Measurements from ENCODE around the gene TDRKH.

Gene TDRKH

GRCh38 chr1:151798571-151798970 lies 8.3 kb upstream of the TDRKH start:
- H2BK15ac ChIP-seq (ENCODE audit: low read length): no peak overlapping the region
- no peak overlapping the region for H2BK120ac ChIP-seq (ENCODE audit: low read depth, low read length)
- no peak overlapping the region for H4K8ac ChIP-seq (ENCODE audit: low read depth, low read length)
- H3K9ac ChIP-seq (ENCODE audit: low read depth, low read length, poor library complexity): no peak overlapping the region
- no peaks in the 10 kb centered on the region for H3K9me3 ChIP-seq (replicated peaks in 1 of 2; ENCODE audit: control insufficient read depth in 2 of 2, insufficient read depth in 1 of 2, low read depth in 1 of 2, low read length in 2 of 2)
- no peak overlapping the region for H3K4me2 ChIP-seq (ENCODE audit: insufficient read depth, low read length, poor library complexity, severe bottlenecking)
- H3K27ac ChIP-seq (replicated peaks; ENCODE audit: low read length): no peak overlapping the region
- H3K4ac ChIP-seq (ENCODE audit: low read length): no peak overlapping the region
- H3K79me1 ChIP-seq (ENCODE audit: low read depth, low read length): no peaks in the 10 kb centered on the region
- H3K18ac ChIP-seq (ENCODE audit: low read length): no peak overlapping the region
- H3K27me3 ChIP-seq (ENCODE audit: control insufficient read depth in 3 of 3, insufficient read depth in 3 of 3, low read depth in 1 of 3, low read length in 3 of 3): peaks cover 0 to 30% (median 0%) of the 10 kb centered on the region in 3 experiments
- H4K91ac ChIP-seq (ENCODE audit: low read depth, low read length, poor library complexity): no peak overlapping the region
- H2BK12ac ChIP-seq (ENCODE audit: low read length): no peak overlapping the region
- H2AFZ ChIP-seq (ENCODE audit: low read length): peak overlapping the region; percentile 84
- H3K4me1 ChIP-seq (ENCODE audit: control insufficient read depth in 2 of 2, insufficient read depth in 1 of 2, low read depth in 1 of 2, low read length in 2 of 2): peaks cover 2 to 8% of the 10 kb centered on the region in 2 donors
- H3K4me3 ChIP-seq (ENCODE audit: low read length in 2 of 2): no peak overlapping the region
- DNase-seq (ENCODE audit: low spot score): no peak
- H3K14ac ChIP-seq (ENCODE audit: low read length): no peak overlapping the region
- H2AK5ac ChIP-seq (ENCODE audit: low read depth, low read length): no peak overlapping the region
- peaks cover 0 to 2% of the 10 kb centered on the region in 2 donors for H3K36me3 ChIP-seq (replicated peaks in 1 of 2; ENCODE audit: control insufficient read depth in 2 of 2, insufficient read depth in 2 of 2, low read length in 2 of 2)
- 100% methylated on average over 1 of the region's 5 CpGs; no CpG with 5 or more reads in 1 of the 2 donors for WGBS, 2 donors (ENCODE audit: extremely low coverage in 2 of 2, insufficient read length in 2 of 2, insufficient replicate concordance in 1 of 2)
- H3K23ac ChIP-seq (ENCODE audit: low read depth, low read length, poor library complexity): no peak overlapping the region
- peak overlapping the region; percentile 1 for H2BK5ac ChIP-seq (ENCODE audit: low read length)

GRCh38 chr1:151790940-151791651 lies 796 bp upstream of the TDRKH start:
- H3K27ac ChIP-seq (replicated peaks; ENCODE audit: low read length): no peak overlapping the region
- H2AFZ ChIP-seq (ENCODE audit: low read length): peak overlapping the region; percentile 90
- no peak overlapping the region for H2AK5ac ChIP-seq (ENCODE audit: low read depth, low read length)
- no peak overlapping the region for H4K8ac ChIP-seq (ENCODE audit: low read depth, low read length)
- no peak overlapping the region for H2BK120ac ChIP-seq (ENCODE audit: low read depth, low read length)
- H3K79me1 ChIP-seq (ENCODE audit: low read depth, low read length): no peaks in the 10 kb centered on the region
- no peak for DNase-seq (ENCODE audit: low spot score)
- H3K4ac ChIP-seq (ENCODE audit: low read length): no peak overlapping the region
- peaks cover 0 to 5% of the 10 kb centered on the region in 2 donors for H3K4me1 ChIP-seq (ENCODE audit: control insufficient read depth in 2 of 2, insufficient read depth in 1 of 2, low read depth in 1 of 2, low read length in 2 of 2)
- H2BK15ac ChIP-seq (ENCODE audit: low read length): no peak overlapping the region
- H3K4me3 ChIP-seq (ENCODE audit: low read length in 2 of 2): peak overlapping the region; percentile 70 to 87
- H3K9me3 ChIP-seq (replicated peaks in 1 of 2; ENCODE audit: control insufficient read depth in 2 of 2, insufficient read depth in 1 of 2, low read depth in 1 of 2, low read length in 2 of 2): no peaks in the 10 kb centered on the region
- no peak overlapping the region for H2BK12ac ChIP-seq (ENCODE audit: low read length)
- peak overlapping the region; percentile 79 for H3K4me2 ChIP-seq (ENCODE audit: insufficient read depth, low read length, poor library complexity, severe bottlenecking)
- H2BK5ac ChIP-seq (ENCODE audit: low read length): no peak overlapping the region
- H4K91ac ChIP-seq (ENCODE audit: low read depth, low read length, poor library complexity): no peak overlapping the region
- H3K36me3 ChIP-seq (replicated peaks in 1 of 2; ENCODE audit: control insufficient read depth in 2 of 2, insufficient read depth in 2 of 2, low read length in 2 of 2): no peaks in the 10 kb centered on the region
- peak overlapping the region; percentile 85 for H3K23ac ChIP-seq (ENCODE audit: low read depth, low read length, poor library complexity)
- H3K9ac ChIP-seq (ENCODE audit: low read depth, low read length, poor library complexity): peak overlapping the region; percentile 90
- peaks cover 0 to 2% (median 0%) of the 10 kb centered on the region in 3 experiments for H3K27me3 ChIP-seq (ENCODE audit: control insufficient read depth in 3 of 3, insufficient read depth in 3 of 3, low read depth in 1 of 3, low read length in 3 of 3)
- H3K18ac ChIP-seq (ENCODE audit: low read length): peak overlapping the region; percentile 71
- peak overlapping the region; percentile 97 for H3K14ac ChIP-seq (ENCODE audit: low read length)
- WGBS, 2 donors (ENCODE audit: extremely low coverage in 2 of 2, insufficient read length in 2 of 2, insufficient replicate concordance in 1 of 2): no CpG with 5 or more reads among the region's 52 CpGs

GRCh38 chr1:151787689-151788088 lies 2.6 kb downstream of the TDRKH start:
- Histone ChIP-seq H3K79me1 (ENCODE audit: low read depth, low read length) (no peaks in the 10 kb centered on the region), H3K27ac (replicated peaks; ENCODE audit: low read length) (no peak overlapping the region), H3K14ac (ENCODE audit: low read length) (no peak overlapping the region), H2BK5ac (ENCODE audit: low read length) (no peak overlapping the region), H3K4ac (ENCODE audit: low read length) (no peak overlapping the region), H3K9me3 (replicated peaks in 1 of 2; ENCODE audit: control insufficient read depth in 2 of 2, insufficient read depth in 1 of 2, low read depth in 1 of 2, low read length in 2 of 2) (no peaks in the 10 kb centered on the region), H4K8ac (ENCODE audit: low read depth, low read length) (no peak overlapping the region), H3K27me3 (ENCODE audit: control insufficient read depth in 3 of 3, insufficient read depth in 3 of 3, low read depth in 1 of 3, low read length in 3 of 3) (peaks cover 0 to 2% (median 0%) of the 10 kb centered on the region in 3 experiments), H2AFZ (ENCODE audit: low read length) (no peak overlapping the region), H4K91ac (ENCODE audit: low read depth, low read length, poor library complexity) (no peak overlapping the region), H3K9ac (ENCODE audit: low read depth, low read length, poor library complexity) (no peak overlapping the region), H3K18ac (ENCODE audit: low read length) (no peak overlapping the region), H2AK5ac (ENCODE audit: low read depth, low read length) (no peak overlapping the region), H2BK15ac (ENCODE audit: low read length) (no peak overlapping the region), H3K4me1 (ENCODE audit: control insufficient read depth in 2 of 2, insufficient read depth in 1 of 2, low read depth in 1 of 2, low read length in 2 of 2) (peaks cover 0 to 5% of the 10 kb centered on the region in 2 donors), H3K4me2 (ENCODE audit: insufficient read depth, low read length, poor library complexity, severe bottlenecking) (no peak overlapping the region), H3K23ac (ENCODE audit: low read depth, low read length, poor library complexity) (no peak overlapping the region), H2BK12ac (ENCODE audit: low read length) (no peak overlapping the region), H2BK120ac (ENCODE audit: low read depth, low read length) (no peak overlapping the region), H3K36me3 (replicated peaks in 1 of 2; ENCODE audit: control insufficient read depth in 2 of 2, insufficient read depth in 2 of 2, low read length in 2 of 2) (peaks cover 0 to under 1% of the 10 kb centered on the region in 2 donors), H3K4me3 (ENCODE audit: low read length in 2 of 2) (no peak overlapping the region)
- no CpG with 5 or more reads among the region's 3 CpGs for WGBS, 2 donors (ENCODE audit: extremely low coverage in 2 of 2, insufficient read length in 2 of 2, insufficient replicate concordance in 1 of 2)
- DNase-seq (ENCODE audit: low spot score): no peak

- no peaks in the 10 kb centered on the region for H3K4me1 ChIP-seq (ENCODE audit: control insufficient read depth in 2 of 2, insufficient read depth in 1 of 2, low read depth in 1 of 2, low read length in 2 of 2)
- no peak for DNase-seq (ENCODE audit: low spot score)
- no peak overlapping the region for H3K14ac ChIP-seq (ENCODE audit: low read length)
- no peak overlapping the region for H3K4me3 ChIP-seq (ENCODE audit: low read length in 2 of 2)
- peaks cover 1 to 26% of the 10 kb centered on the region in 2 donors for H3K36me3 ChIP-seq (replicated peaks in 1 of 2; ENCODE audit: control insufficient read depth in 2 of 2, insufficient read depth in 2 of 2, low read length in 2 of 2)
- H2BK12ac ChIP-seq (ENCODE audit: low read length): no peak overlapping the region
- H3K9me3 ChIP-seq (replicated peaks in 1 of 2; ENCODE audit: control insufficient read depth in 2 of 2, insufficient read depth in 1 of 2, low read depth in 1 of 2, low read length in 2 of 2): no peaks in the 10 kb centered on the region
- no peak overlapping the region for H3K23ac ChIP-seq (ENCODE audit: low read depth, low read length, poor library complexity)
- no peak overlapping the region for H3K4me2 ChIP-seq (ENCODE audit: insufficient read depth, low read length, poor library complexity, severe bottlenecking)
- H2BK5ac ChIP-seq (ENCODE audit: low read length): no peak overlapping the region
- no peak overlapping the region for H2AFZ ChIP-seq (ENCODE audit: low read length)
- H3K27ac ChIP-seq (replicated peaks; ENCODE audit: low read length): no peak overlapping the region
- no peaks in the 10 kb centered on the region for H3K79me1 ChIP-seq (ENCODE audit: low read depth, low read length)
- H2BK120ac ChIP-seq (ENCODE audit: low read depth, low read length): no peak overlapping the region
- no peak overlapping the region for H3K18ac ChIP-seq (ENCODE audit: low read length)
- no peak overlapping the region for H3K4ac ChIP-seq (ENCODE audit: low read length)
- no peak overlapping the region for H3K9ac ChIP-seq (ENCODE audit: low read depth, low read length, poor library complexity)
- H3K27me3 ChIP-seq (ENCODE audit: control insufficient read depth in 3 of 3, insufficient read depth in 3 of 3, low read depth in 1 of 3, low read length in 3 of 3): no peaks in the 10 kb centered on the region
- WGBS, 2 donors (ENCODE audit: extremely low coverage in 2 of 2, insufficient read length in 2 of 2, insufficient replicate concordance in 1 of 2): no CpG with 5 or more reads among the region's 2 CpGs
- H2BK15ac ChIP-seq (ENCODE audit: low read length): no peak overlapping the region
- no peak overlapping the region for H4K91ac ChIP-seq (ENCODE audit: low read depth, low read length, poor library complexity)
- H2AK5ac ChIP-seq (ENCODE audit: low read depth, low read length): no peak overlapping the region
- no peak overlapping the region for H4K8ac ChIP-seq (ENCODE audit: low read depth, low read length)
These were observed 6.5 kb downstream of the TDRKH start for GRCh38 chr1:151783796-151784195.
